ENCODE measurements around the gene TMCO4.
"Not testable (repeated sequence)": the region's sequence is repeated elsewhere in the genome, so short reads cannot be mapped to it uniquely, and the experiment has no call there.

Gene TMCO4

DNA sequence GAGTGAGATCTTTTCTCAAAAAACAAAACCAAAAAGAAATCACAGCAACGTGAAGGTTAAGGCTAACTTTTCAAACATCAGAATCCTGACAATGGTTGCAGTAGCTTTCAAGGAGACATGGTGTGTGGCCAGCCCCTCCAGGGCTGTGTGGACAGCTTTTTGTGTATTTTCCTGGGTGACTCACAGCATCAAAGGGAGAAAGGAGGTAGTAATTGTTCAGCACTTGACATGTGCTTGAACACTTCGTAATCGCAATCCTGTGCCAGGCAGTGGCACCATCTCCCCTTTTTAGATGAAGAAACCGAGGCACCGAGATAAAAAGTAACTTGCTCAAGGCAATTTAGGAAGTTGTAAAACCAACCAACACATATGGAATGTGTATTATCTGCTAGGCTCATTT, 145.3 kb downstream of the TMCO4 start:
- no peak for DNase-seq

DNA sequence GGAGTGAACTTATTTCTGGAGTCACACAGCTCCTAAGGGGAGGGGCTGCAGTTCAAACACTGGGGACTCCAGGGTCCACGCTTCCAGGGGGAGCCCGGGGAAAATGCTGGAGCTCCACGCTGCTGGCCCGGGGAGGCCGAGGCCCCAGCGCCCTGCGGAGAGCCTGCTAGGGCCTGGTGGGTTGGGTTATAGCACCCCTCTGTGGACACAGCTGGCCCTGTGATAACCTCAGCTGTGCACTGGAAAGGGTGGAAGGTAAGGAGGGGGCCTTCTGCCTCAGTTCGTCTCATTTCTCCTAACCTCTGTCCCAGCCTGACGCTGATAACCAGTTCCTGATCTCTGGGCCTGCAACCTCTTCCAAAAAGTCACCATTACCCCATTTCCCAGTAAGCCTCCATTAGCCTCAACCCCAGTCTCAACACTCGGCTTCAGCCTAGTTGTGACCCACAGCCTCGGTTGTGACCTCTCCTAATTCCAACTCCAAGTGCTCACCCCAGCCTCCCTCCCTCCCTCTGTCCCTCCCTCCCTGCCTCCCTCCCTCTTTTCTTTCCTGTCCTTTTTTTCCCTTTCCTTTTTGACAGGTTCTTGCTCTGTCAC, 148.5 kb downstream of the TMCO4 start:
- no peak for DNase-seq

DNA sequence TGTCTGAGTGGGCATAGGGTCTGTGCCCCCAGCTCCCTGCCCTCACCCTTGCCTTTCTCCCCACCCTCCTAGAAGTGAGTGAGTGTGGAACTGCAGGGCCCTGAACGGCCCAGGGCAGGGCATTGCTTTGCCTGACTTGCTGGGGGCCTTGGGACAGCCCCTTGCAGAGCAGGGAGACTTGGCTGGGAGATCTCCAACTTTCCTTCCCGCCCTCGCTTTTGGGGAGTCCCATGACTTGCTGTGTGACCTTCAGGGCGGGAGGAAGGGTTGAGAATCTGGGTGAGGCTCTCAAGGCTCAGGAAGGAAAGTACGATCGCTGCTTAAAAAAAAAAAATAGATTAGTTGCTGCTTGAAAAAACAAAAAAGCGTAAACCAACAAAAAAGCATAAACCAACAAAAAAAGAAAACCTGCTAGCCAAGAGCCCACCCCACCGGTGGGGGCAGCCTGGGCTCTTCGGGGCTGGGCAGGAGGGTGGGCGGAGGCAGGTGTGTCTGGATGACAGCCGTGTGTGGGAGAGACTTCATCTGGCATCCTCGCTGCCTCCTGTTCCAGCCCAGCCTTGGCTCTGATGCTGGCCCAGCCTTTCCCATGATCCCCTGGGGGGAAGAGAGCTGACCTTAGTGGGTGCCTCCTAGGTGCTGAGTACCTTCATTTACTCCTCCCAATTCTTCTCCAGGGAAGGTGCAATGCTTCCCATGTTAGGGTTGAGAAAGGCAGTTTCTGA, 149.1 kb downstream of the TMCO4 start:
- DNase-seq: no peak

DNA sequence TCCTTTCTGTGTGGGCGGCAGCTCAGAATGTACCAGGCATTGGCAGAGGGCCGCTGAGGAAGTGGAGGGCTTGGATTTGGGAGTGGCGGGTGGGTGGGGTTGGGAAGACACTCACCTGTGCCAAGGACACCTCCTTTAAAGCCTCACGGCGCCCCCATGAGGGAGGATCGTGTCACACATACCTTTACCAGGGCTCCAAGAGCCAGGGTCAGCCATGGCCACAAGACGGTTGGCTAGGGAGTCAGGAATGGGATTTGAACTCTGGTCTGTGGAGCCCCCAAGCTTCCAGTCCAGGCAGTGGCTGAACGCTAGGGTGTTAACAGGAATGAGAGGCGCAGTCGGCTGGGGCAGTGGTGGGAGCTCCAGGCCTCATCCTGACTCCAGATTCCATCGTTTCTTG, 151.0 kb downstream of the TMCO4 start:
- no peak for DNase-seq

DNA sequence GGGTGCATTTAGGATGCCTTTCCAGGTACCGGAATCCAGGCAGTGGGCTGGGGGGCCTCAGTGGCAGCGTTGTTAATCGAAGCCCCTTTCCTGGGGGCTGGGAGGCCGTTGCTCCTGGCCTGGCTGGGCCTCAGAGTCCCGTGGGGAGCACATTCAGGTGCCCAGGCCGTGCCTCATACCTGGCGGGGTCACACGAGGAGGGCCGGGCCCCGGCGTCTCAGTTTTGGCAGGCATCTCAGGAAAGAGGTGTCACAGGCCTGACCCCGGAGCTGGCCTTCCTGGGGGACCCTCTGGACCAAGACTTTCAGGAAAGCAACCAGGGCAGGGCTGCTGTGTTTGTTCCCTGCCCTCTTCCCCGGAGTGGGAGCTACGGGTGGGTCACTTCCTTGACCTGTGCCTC, 151.5 kb downstream of the TMCO4 start:
- no peak for DNase-seq

DNA sequence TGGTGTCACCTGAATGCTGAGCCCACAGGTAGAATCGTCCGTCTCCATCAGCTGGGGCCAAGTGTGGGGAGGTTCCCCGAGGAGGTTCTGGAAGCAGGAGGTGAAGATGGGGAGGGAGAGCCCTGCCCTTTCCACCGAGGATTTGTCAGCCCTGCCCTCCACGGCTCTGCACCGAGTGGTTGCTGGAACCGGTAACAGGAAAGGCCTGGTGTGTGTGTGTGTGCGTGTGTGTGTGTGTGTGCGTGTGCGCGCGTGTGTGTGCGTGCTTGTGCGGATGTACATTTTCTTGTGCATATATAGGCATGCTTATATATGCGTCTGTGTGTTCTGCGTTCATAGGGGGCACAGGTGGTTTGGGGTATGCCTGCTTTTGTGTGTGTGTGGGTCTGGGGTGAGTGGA, 152.1 kb downstream of the TMCO4 start:
- DNase-seq: no peak

DNA sequence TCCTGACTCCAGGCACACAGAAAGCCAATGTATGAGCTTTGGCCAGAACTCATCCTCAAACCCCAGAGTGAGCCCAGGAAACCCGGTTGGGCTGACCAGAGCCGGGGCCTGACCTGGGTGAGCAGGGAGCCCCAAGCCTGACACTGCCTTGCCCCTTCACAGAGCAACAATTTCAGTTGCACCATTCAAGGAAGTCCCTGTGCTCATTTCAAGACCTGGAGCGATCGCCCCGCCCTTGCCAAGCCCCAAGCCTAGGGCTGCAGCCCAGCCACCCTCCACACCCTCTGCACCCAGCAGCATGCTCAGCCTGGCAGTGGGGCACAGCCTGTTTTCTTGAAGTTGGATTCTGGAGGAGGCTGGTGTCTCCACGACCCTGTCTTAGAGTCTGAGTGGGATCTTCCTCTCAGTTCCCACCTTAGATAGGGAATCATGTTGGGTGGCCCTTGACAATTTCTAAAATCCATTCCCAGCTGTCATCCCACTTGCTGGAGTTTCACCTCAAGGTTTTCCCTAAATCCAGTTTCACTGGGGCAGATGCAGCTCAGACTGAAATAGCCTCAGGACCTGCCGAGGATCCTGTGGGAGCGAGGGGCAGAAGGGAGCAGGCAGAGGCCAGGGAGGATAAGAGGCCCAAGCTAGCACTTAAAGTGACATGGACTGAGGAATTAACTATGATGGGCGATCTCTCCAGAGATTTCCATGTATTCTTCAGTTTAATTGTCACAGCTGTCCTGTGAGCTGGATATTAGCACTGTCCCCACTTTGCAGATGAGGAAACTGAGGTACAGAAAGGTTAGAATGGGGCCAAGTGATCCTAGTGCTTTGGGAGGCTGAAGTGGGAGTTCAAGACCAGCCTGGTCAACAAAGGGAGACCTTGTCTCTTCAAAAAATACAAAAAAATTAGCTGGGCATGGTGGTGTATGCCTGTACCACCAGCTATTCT, 153.1 kb downstream of the TMCO4 start:
- no peak for DNase-seq

DNA sequence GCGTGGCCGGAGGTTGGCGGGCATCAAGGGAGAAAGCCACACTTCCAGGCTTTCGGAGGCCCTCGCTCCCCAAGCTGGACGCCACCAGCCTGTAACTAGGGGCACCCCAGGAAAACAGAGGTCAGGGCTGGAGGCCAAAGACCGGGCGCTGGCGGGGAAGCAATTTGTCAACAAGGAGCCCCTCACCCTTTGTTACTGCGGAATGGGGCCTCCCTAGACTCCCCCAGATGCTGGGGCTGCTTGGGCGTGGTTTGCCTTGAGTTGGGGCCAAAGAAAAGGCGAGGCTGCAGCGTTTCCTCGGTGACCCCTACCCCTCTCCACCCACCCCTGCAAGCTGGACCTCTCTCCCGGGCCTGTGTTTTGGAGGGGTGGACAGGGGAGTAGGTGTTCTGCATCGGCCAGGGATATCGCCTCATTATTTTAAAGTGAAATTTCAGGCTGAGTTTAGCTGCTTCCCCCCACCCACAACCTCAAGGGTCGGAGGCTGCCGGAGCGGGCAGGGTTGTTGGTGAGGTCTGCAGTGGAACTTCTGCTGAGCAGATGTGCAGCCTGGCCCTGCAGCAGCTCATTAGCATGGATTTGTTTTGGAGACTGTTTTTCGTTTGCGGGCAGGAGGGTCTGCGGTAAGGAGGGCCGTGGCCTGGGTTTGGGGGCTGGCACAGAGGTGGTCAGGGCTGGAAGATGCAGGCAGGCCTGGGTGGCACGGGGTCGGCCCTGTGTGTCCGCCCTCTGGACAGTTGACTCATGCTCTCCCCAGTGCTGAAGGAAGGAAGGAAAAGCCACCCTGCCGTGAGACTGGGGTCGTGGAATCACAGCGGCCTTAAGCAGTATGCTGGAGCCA, 154.1 kb downstream of the TMCO4 start:
- DNase-seq: no peak

DNA sequence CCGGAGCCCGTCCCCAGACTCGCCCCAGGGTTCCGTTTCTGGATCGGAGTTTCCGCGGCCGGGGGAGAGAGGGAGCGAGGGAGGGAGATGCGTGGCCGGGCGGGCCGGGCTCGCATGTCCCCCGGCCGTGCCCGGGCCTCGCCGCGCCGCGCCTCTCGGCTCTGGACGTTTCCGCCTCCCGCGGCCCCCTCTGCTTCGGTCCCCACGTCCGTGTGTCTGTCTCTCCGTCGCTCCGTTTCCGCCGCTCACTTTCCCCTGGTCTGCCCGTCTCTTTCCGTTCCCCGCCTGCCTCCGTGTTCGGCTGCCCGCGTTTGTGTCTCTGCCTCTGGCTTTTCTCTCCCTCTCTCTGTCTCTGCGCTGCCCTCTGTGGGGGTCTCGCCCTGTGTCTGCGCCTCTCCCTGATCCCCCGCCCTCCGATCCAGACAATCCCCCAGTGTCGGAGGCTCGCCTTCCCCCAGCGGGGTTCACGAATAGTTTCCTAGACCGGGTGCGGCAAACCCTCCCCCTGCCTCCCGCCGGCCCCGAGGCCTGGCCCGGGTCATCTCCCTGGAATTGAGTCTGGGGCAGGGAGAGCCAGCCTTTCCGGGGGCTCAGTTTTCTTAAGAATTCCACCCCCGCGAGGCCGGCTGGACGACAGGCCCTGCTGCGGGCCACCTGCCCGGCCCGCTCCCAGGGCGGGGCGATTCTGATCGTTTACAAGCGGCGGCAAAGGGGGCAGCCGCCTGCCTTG, 154.9 kb downstream of the TMCO4 start:
- no peak for DNase-seq

DNA sequence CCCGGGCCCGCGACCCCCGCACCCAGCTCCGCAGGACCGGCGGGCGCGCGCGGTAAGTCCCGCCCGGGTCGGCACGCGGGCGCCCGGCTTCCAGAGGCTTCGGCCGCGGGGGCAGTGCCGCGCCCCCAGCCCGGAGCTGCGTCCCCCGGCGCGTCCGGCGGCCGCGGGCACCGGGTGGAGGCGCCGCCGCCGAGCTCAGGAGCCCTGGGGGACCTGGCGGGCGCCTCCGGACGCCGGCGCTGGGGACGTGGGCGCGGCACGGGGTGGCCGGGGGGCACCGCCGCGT, 155.4 kb downstream of the TMCO4 start:
- DNase-seq: no peak

DNA sequence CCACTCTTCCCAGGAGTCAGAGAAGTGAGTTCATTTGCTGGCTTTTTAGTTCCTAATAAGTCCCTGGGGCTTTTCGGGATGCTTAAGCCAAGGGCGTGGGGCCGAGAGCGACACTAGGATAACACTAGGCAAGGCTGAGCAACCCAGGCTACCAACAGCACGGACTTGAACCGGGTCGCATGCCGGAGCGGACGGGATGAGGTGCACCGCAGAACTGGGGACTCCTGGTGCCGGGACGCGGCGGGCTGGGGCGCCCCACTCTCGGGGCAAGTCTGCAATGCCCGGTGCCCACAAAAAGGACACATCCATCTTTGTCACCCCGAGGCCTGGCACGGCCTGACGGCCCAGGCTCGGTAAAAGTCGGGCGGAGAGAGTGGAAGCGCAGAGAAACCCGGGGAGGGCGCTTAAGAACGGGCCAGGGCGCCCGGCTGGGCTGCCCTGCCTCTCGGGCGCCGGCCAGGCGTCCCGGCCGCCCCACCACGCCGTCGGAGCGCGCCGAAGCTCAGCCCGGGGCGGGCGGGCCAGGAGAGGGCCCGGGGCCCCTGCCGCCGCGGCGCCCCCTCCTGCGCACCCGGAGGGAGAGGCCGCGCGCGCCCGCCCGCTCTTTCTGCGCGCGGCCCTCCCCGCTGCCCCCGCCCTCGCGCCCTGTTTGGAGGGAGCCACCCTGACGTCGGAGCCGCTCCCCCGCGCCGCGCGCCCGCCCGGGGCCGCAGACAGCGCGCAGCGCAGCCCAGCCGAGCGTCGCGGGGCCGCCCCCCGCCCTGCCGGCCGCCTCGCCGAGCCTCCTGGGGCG, 155.9 kb downstream of the TMCO4 start, which contains the start of gene NBL1:
Gene NBL1, plus strand, starts transcription at position 710 of the 793 bp plus-strand sequence. CDS start 10,720 bp downstream, outside the sequence.
- DNase-seq: no peak

DNA sequence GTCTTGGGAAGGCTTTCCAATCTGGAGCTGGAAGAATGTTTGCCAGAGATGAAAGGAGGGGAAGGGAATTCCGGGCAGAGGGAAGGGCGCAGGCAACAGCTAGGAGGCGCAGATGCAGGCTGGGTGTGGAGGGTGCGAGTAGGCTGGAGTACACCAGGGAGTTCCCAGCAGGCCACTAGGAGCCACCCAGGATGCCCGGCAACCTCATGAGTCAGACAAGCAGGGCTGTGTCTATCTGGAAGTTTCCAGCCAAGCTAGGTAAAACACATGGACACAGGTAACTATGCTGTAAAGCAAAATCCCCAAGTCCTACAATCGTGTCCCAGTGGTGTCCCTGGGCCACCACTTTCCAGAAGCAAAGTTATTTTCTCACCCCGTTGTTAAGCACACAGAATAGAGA, 156.6 kb downstream of the TMCO4 start:
- DNase-seq: no peak

DNA sequence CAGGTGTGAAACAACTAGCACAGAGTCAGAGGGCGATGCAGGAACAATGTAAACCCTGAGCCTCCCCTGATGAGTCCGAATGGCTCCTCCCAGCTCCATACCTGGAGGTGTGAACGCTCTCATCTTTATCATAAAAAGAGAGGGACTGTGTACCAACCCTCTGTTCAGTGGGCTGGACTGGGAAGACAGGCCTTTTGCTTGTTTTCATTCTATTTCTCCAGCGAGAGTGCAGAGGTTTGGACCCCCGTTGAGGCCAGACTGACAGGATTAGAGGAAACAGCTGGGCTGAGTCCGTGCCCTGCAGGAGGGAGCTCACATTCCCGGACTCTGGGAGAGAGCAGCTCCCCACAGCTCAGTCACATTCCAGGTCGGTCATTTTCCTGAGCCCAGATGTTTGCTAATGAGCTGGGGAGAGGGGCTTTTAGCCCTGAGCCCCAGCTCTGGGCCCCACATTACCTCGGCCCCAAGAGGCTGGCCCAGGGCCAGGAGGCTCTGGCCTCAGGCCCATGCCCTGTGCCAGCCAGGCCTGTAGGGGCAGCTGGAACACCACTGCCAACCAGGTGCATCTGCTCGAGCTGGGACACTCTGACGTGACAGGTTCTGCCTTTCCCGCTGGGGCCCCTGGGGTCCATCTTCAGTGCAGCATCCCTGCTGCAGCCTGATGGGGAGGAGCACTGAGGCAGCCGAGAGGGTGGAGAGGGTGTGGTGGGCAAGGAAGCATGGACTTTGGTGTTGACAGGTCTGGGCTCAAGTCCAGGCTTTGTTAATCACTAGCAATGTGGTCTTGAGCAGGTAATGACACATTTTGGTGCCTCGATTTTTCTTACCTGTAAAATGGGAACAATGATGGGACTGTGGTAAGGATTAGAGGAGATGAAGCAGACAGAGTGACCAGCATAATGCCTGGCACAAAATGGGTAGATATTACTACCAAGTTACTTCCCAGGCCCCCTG, 159.1 kb downstream of the TMCO4 start:
- DNase-seq: peak; percentile 31

DNA sequence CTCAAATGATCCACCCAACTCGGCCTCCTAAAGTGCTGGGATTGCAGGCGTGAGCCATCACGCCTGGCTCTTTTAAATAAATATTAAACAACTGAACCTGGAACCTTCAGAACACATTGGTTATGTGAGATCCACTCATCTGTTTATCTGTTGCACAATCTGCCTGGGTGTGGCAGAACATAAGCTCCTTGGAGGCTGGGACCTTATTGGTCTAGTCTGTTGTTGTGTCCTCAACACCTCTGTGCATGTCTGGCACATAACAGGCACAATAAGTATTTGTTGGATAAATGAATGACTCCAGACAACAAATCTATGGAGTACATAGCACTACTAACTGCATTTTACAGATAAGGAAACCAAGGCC, 159.7 kb downstream of the TMCO4 start:
- peak; percentile 29 for DNase-seq

DNA sequence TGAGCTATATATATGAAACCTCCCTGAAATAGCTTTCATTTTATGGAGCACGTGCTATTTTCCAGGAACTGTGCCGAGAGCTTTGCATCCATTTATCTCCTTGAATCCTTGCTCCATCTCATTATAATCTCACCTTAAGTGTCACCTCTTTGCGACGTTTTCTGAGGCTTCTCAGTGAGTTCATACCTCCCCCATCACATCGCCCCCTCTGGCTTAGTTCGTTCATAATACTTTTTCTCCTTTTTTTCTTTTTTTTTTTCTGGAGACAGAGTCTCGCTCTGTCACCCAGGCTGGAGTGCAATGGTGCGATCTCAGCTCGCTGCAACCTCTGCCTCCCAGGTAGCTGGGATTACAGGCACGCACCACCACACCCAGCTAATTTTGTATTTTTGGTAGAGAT, 160.5 kb downstream of the TMCO4 start:
- not testable (repeated sequence) for DNase-seq

DNA sequence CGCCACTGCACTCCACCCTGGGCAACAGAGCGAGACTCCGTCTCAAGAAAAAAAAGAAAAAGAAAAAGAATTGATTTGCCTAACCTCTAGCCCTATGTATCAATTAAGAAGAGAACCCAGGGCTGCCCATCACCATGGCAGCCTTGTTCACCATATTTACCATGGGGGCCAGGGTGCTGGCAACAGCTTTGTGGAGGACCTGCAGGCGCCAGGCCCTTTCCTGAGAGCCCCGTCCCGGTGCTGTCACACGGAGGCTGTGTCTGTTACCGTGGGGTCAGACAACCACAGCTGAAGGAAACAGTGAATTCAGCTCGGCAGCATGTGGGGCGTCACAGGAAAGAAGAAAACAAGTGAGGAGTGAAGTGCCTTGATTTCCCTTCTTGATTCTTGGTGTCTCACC, 162.1 kb downstream of the TMCO4 start:
- no peak for DNase-seq

DNA sequence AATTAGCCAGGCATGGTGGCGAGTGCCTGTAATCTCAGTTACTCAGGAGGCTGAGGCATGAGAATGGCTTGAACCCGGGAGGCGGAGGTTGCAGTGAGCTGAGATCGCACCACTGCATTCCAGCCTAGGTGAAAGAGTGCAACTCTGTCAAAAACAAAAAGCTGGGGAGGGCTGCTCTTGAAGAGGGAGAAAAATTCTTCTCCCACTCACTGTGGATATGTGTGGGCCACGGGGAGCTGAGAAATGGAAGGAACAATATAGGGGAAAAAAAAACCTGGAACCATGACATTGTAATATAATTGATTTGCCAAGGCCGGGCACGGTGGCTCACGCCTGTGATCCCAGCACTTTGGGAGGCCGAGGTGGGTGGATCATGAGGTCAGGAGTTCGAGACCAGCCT, 163.0 kb downstream of the TMCO4 start:
- DNase-seq: not testable (repeated sequence)

DNA sequence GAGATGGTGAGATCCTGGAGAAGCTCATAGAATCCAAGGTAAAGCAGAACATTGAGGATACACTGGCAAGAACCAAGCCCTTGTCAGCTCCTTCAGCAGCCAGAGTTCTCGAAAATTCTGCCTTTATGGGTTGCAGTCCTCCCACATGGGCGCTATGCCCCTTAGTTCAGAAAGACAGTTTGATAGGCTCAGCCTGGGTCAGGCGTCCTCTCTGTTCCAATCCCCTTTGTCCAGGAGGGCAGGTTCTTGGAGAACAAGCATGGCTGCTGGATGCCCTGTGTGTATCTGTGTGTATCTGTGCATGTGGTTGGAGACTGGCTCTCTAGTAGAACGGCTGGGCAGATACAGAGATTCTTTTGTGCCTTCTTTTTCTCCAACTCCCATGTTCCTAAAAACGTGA, 163.7 kb downstream of the TMCO4 start:
- no peak for DNase-seq

DNA sequence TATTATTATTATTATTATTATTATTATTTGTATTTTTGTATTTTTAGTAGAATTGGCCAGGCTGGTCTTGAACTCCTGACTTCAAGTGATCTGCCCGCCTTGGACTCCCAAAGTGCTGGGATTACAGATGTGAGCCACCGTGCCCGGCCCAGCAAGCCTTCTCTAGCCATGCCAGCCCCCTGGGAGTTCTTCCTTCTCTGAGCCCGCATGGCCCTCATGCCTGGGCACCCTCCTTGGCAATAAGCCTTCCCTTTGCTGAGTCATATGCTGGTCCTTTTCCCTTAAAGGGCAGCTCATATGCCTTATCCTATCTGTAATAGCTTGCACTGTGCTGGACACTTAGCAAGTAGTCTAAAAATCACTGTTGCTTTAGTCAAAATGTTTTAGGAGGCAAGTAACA, 164.1 kb downstream of the TMCO4 start:
- no peak for DNase-seq

DNA sequence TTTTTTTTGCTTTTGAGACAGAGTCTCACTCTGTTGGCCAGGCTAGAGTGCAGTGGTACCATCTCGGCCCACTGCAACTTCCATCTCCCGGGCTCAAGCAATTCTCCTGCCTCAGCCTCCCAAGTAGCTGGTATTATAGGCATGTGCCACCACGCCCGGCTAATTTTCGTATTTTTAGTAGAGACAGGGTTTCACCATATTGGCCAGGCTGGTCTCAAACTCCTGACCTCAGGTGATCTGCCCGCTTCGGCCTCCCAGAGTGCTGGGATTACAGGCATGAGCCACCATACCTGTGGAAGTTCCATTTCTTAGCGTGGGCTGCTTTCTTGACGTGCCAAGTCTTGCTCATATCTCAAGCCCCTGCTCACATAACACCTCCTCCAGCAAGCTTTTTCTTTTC, 164.7 kb downstream of the TMCO4 start:
- not testable (repeated sequence) for DNase-seq
